Measurements from ENCODE around the gene THSD7B. TPM values are rescaled to one million over a fixed set of nuclear protein-coding genes. Genes with fewer than 3 reads are reported as not detected.

Gene THSD7B
- total RNA-seq, 1 donor = under 0.01 TPM

DNA sequence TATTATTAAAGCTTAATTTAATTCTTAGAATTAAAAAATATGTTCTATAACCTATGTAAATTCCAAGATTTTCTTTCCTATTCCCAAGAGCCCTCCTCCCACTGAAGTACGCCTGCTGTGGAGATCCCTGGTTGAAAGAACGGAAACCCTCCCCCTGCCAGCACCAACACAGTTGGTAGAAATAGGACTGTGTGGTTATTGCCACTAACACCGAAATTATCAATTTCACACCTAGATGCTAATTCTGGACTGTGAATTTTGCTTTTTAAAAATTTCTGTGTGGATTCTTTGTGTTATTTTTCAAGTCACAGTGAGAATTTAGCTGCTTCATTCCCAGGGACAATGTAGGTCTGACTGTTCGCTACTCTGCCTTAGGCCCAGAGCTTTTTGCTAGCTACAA, 893.1 kb downstream of the THSD7B start:
- Histone ChIP-seq H3K27ac (ENCODE audit: low read depth, low read length) (no peak overlapping the region), H3K9me3 (ENCODE audit: low read depth, low read length) (peaks cover 2% of the 10 kb centered on the region), H3K4me3 (ENCODE audit: insufficient read depth, low read length) (no peak overlapping the region), H3K4me2 (ENCODE audit: insufficient read depth, low read length) (no peak overlapping the region), H4K20me1 (ENCODE audit: insufficient read depth, low read length) (no peaks in the 10 kb centered on the region), H3K36me3 (ENCODE audit: insufficient read depth, low read length) (no peaks in the 10 kb centered on the region), H3K4me1 (ENCODE audit: insufficient read depth, low read length) (no peaks in the 10 kb centered on the region), H3K27me3 (ENCODE audit: insufficient read depth, low read length) (no peaks in the 10 kb centered on the region), H2AFZ (ENCODE audit: low read length) (no peak overlapping the region), H3K79me2 (ENCODE audit: insufficient read depth, low read length) (no peaks in the 10 kb centered on the region)
- TF ChIP-seq CTCF (IDR thresholded peaks at IDR 0.05; ENCODE audit: extremely low read depth, low read depth, low read length) = no peak
- no peak for DNase-seq (ENCODE audit: insufficient read length, low spot score, missing footprints)

DNA sequence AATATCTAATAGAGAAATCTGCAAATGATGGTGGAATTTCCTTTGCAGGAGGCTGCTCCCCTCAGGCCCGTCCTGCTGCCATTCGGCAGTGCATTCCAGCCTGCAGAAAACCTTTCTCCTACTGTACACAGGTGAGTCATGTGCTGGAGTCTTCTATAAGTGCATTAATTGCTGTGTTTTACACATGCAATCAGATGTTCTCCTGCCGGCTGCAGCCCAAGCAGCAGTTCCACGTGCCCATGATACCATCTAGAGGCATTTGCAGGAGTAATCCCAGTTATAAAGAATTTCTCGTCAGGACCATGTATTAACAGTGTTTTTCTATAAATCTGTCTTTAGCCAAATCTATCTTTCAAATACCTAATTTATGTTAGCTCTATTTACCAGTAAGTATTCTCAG, 894.3 kb downstream of the THSD7B start:
- DNase-seq (ENCODE audit: insufficient read length, low spot score, missing footprints) = no peak
- H3K4me2 ChIP-seq (ENCODE audit: insufficient read depth, low read length) = no peak overlapping the region
- no peak overlapping the region for H3K27ac ChIP-seq (ENCODE audit: low read depth, low read length)
- peaks cover 2% of the 10 kb centered on the region for H3K9me3 ChIP-seq (ENCODE audit: low read depth, low read length)
- H3K4me1 ChIP-seq (ENCODE audit: insufficient read depth, low read length) = no peaks in the 10 kb centered on the region
- no peaks in the 10 kb centered on the region for H4K20me1 ChIP-seq (ENCODE audit: insufficient read depth, low read length)
- H3K79me2 ChIP-seq (ENCODE audit: insufficient read depth, low read length) = no peaks in the 10 kb centered on the region
- TF ChIP-seq CTCF (IDR thresholded peaks at IDR 0.05; ENCODE audit: extremely low read depth, low read depth, low read length) = no peak
- no peak overlapping the region for H3K4me3 ChIP-seq (ENCODE audit: insufficient read depth, low read length)
- H3K36me3 ChIP-seq (ENCODE audit: insufficient read depth, low read length) = no peaks in the 10 kb centered on the region
- no peak overlapping the region for H2AFZ ChIP-seq (ENCODE audit: low read length)
- H3K27me3 ChIP-seq (ENCODE audit: insufficient read depth, low read length) = no peaks in the 10 kb centered on the region

GRCh38 chr2:137670111-137670510, 904.8 kb downstream of the THSD7B start:
- Histone ChIP-seq H4K20me1 (ENCODE audit: insufficient read depth, low read length) (no peaks in the 10 kb centered on the region), H3K27ac (ENCODE audit: low read depth, low read length) (no peak overlapping the region), H3K4me1 (ENCODE audit: insufficient read depth, low read length) (no peaks in the 10 kb centered on the region), H2AFZ (ENCODE audit: low read length) (no peak overlapping the region), H3K79me2 (ENCODE audit: insufficient read depth, low read length) (no peaks in the 10 kb centered on the region), H3K27me3 (ENCODE audit: insufficient read depth, low read length) (no peaks in the 10 kb centered on the region), H3K9me3 (ENCODE audit: low read depth, low read length) (peaks cover 2% of the 10 kb centered on the region), H3K36me3 (ENCODE audit: insufficient read depth, low read length) (no peaks in the 10 kb centered on the region), H3K4me2 (ENCODE audit: insufficient read depth, low read length) (no peak overlapping the region), H3K4me3 (ENCODE audit: insufficient read depth, low read length) (no peak overlapping the region)
- TF ChIP-seq CTCF (IDR thresholded peaks at IDR 0.05; ENCODE audit: extremely low read depth, low read depth, low read length) = no peak
- no peak for DNase-seq (ENCODE audit: insufficient read length, low spot score, missing footprints)

GRCh38 chr2:137672989-137673552, 907.7 kb downstream of the THSD7B start:
- peaks cover 2% of the 10 kb centered on the region for H3K9me3 ChIP-seq (ENCODE audit: low read depth, low read length)
- no peak overlapping the region for H2AFZ ChIP-seq (ENCODE audit: low read length)
- TF ChIP-seq CTCF (IDR thresholded peaks at IDR 0.05; ENCODE audit: extremely low read depth, low read depth, low read length) = no peak
- no peaks in the 10 kb centered on the region for H4K20me1 ChIP-seq (ENCODE audit: insufficient read depth, low read length)
- H3K4me1 ChIP-seq (ENCODE audit: insufficient read depth, low read length) = no peaks in the 10 kb centered on the region
- DNase-seq (ENCODE audit: insufficient read length, low spot score, missing footprints) = no peak
- H3K4me2 ChIP-seq (ENCODE audit: insufficient read depth, low read length) = no peak overlapping the region
- no peak overlapping the region for H3K4me3 ChIP-seq (ENCODE audit: insufficient read depth, low read length)
- H3K27ac ChIP-seq (ENCODE audit: low read depth, low read length) = no peak overlapping the region
- no peaks in the 10 kb centered on the region for H3K27me3 ChIP-seq (ENCODE audit: insufficient read depth, low read length)
- no peaks in the 10 kb centered on the region for H3K79me2 ChIP-seq (ENCODE audit: insufficient read depth, low read length)
- H3K36me3 ChIP-seq (ENCODE audit: insufficient read depth, low read length) = no peaks in the 10 kb centered on the region

All from osteoblast (primary cell).